GM12891 (cell line): Measurements from ENCODE around the gene LFNG.

Source experiments
- POLR2AphosphoS5 ChIP-seq: IDR thresholded peaks from 2 replicates; pipeline ENCODE4 v1.6.1; 2011; ENCODE audit warnings: low read depth, low read length, control low read depth
- SPI1 ChIP-seq: IDR thresholded peaks from 2 replicates; pipeline ENCODE4 v1.6.1; 2011; ENCODE audit warnings: low read depth, low read length, control low read depth

- no peak for TF ChIP-seq SPI1
- no peak for TF ChIP-seq POLR2AphosphoS5
Measured at GRCh38 chr7:2490181-2490651, 29.4 kb upstream of the LFNG start.
